ENCODE measurements around the gene NFATC2IP. TPM values are rescaled to one million over a fixed set of nuclear protein-coding genes. Genes with fewer than 3 reads are reported as not detected.
A peak's percentile ranks its signal among the peaks of the same experiment; 100 is the strongest.

The NFATC2IP gene
- total and polyA plus RNA-seq, 9 of the 15 experiments (the other 6 are each of a cell fraction or from before 2014, with no cell fraction given), result 15.6 to 106 (median 46.9) TPM

GRCh38 chr16:28915181-28915580, 35.6 kb upstream of the NFATC2IP start:
- no peaks in the 10 kb centered on the region for H3K27me3 ChIP-seq (ENCODE audit: control insufficient read depth in 2 of 2, insufficient read depth in 2 of 2, low read length in 2 of 2)
- H4K20me1 ChIP-seq (replicated peaks; ENCODE audit: control insufficient read depth, insufficient read depth, low read length), result no peaks in the 10 kb centered on the region
- intact Hi-C loops (cut with micrococcal nuclease) (no loop called here), in situ Hi-C loops (cut with MboI) (no loop called here)
- no peaks in the 10 kb centered on the region for H3K9me1 ChIP-seq (ENCODE audit: control insufficient read depth, insufficient read depth, low read length)
- no peak overlapping the region for H2AFZ ChIP-seq (ENCODE audit: low read depth, low read length)
- no peaks in the 10 kb centered on the region for H3K36me3 ChIP-seq (ENCODE audit: control insufficient read depth, insufficient read depth, low read length)
- ATAC-seq, result no peak
- peaks cover 0 to 18% of the 10 kb centered on the region in 2 experiments; a peak in 2 of 5 replicates for H3K4me1 ChIP-seq (replicated peaks in 1 of 2; ENCODE audit: control insufficient read depth in 2 of 2, insufficient read depth in 2 of 2, low read length in 2 of 2)
- no peaks in the 10 kb centered on the region for H3K9me3 ChIP-seq (replicated peaks; ENCODE audit: control insufficient read depth, insufficient read depth, low read depth, low read length)
- POLR2A ChIA-PET, result interaction anchor here (0.9 to 2.5 kb wide), 2 partner anchors 8 to 10 kb away, joined by 3 to 10 read pairs; no protein-coding TSS in a partner anchor
- no peak overlapping the region for H3K9ac ChIP-seq (ENCODE audit: insufficient read depth in 1 of 2, low read depth in 2 of 2, low read length in 2 of 2)
- FAIRE-seq, result no peak
- H3K4me3 ChIP-seq, result no peak overlapping the region
- CTCF ChIA-PET (ENCODE audit: low intra/inter-chr PET ratio), result no interaction called here
- DNase-seq (ENCODE audit: extremely low read depth in 1 of 4, low spot score in 3 of 4), result peak in 1 of 4 experiments; percentile 2
- TF ChIP-seq ZNF121 (CRISPR knock-in tag; conservative IDR thresholded peaks at IDR 0.05) (peak; percentile 75), NFIC (IDR thresholded peaks at IDR 0.05) (peak; percentile 70), RAD51 (IDR thresholded peaks at IDR 0.05; ENCODE audit: borderline replicate concordance, low read depth) (no peak)
- no peak overlapping the region for H3K4me2 ChIP-seq (ENCODE audit: insufficient read depth, low read length)
- no peaks in the 10 kb centered on the region for H3K79me2 ChIP-seq (ENCODE audit: control insufficient read depth, insufficient read depth, low read length)
- no peak overlapping the region for H3K27ac ChIP-seq (ENCODE audit: extremely low read depth, low read depth, low read length)
- no TSS peak for BruUV-seq (replicated peaks)

DNA sequence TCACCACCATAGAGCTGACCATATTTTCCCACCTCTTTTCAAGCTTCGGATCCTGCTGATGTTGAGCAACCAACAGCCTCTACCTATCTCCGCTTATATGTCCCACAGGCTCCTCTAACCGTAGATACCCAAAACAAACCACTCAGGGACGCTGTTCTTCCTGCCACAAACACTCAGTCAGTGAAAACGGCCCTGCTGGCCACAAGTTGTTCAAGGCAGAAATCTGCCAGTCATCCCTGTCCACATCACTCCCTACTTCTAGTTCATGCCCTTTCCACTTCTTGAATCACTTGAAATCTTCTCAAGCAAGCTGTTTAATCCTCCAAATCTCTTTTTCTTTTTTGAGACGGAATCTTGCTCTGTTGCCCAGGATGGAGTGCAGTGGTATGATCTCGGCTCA, 33.6 kb upstream of the NFATC2IP start:
- peak; percentile 40 for FAIRE-seq
- Histone ChIP-seq H3K4me1 (replicated peaks in 1 of 2; ENCODE audit: control insufficient read depth in 2 of 2, insufficient read depth in 2 of 2, low read length in 2 of 2) (peaks cover 0 to 9% of the 10 kb centered on the region in 2 experiments; a peak in 2 of 5 replicates), H3K4me2 (ENCODE audit: insufficient read depth, low read length) (no peak overlapping the region), H3K9me1 (ENCODE audit: control insufficient read depth, insufficient read depth, low read length) (no peaks in the 10 kb centered on the region), H2AFZ (ENCODE audit: low read depth, low read length) (no peak overlapping the region), H3K27ac (ENCODE audit: extremely low read depth, low read depth, low read length) (no peak overlapping the region), H3K36me3 (ENCODE audit: control insufficient read depth, insufficient read depth, low read length) (no peaks in the 10 kb centered on the region), H3K9me3 (replicated peaks; ENCODE audit: control insufficient read depth, insufficient read depth, low read depth, low read length) (no peaks in the 10 kb centered on the region), H3K27me3 (ENCODE audit: control insufficient read depth in 2 of 2, insufficient read depth in 2 of 2, low read length in 2 of 2) (no peaks in the 10 kb centered on the region), H4K20me1 (replicated peaks; ENCODE audit: control insufficient read depth, insufficient read depth, low read length) (no peaks in the 10 kb centered on the region), H3K79me2 (ENCODE audit: control insufficient read depth, insufficient read depth, low read length) (no peaks in the 10 kb centered on the region), H3K9ac (ENCODE audit: insufficient read depth in 1 of 2, low read depth in 2 of 2, low read length in 2 of 2) (no peak overlapping the region), H3K4me3 (no peak overlapping the region)
- in situ Hi-C loops (cut with MboI), result no loop called here
- peak in 1 of 4 experiments; percentile 4 for DNase-seq (ENCODE audit: extremely low read depth in 1 of 4, low spot score in 3 of 4)
- CTCF ChIA-PET (ENCODE audit: low intra/inter-chr PET ratio), result interaction anchor here (0.7 kb wide), 1 partner anchor 27 kb away, joined by 3 read pairs; no protein-coding TSS in a partner anchor
- WGBS (ENCODE audit: insufficient coverage, low coverage, missing lambda C conversion rate), result 52% methylated on average over 7 of the region's 7 CpGs
- intact Hi-C loops (cut with micrococcal nuclease), result loop anchor here (1.0 kb wide), 1 partner anchor 28 kb away; no protein-coding TSS in a partner anchor
- POLR2A ChIA-PET, result interaction anchor here (0.7 kb wide), 1 partner anchor 8 kb away, joined by 3 read pairs; no protein-coding TSS in a partner anchor
- ATAC-seq, result peak; percentile 80
- BruUV-seq (replicated peaks), result no TSS peak
- TF ChIP-seq ELF2 (CRISPR knock-in tag; IDR thresholded peaks at IDR 0.05) (no peak), HCFC1 (IDR thresholded peaks at IDR 0.05; ENCODE audit: low read depth, low read length) (no peak), RBM17 (IDR thresholded peaks at IDR 0.05; ENCODE audit: borderline replicate concordance, low read depth, low read length) (no peak), STAT5B (CRISPR knock-in tag; IDR thresholded peaks at IDR 0.05) (no peak), ZNF316 (IDR thresholded peaks at IDR 0.05) (peak; percentile 76), E4F1 (CRISPR knock-in tag; IDR thresholded peaks at IDR 0.05; ENCODE audit: borderline replicate concordance) (no peak), NFE2 (IDR thresholded peaks at IDR 0.05; ENCODE audit: low read depth) (peak; percentile 61; the same call in 1 of the 2 replicates), MAFG (tag; conservative IDR thresholded peaks at IDR 0.05) (peak; percentile 76), CEBPB (tag; IDR thresholded peaks at IDR 0.05) (0 out of 2 replicates have a peak, but pooled peaks have one; percentile 32), GMEB1 (CRISPR knock-in tag; IDR thresholded peaks at IDR 0.05) (no peak)

Measured in K562 (cell line).